ENCODE results near the gene SLC38A1.
"Not testable (repeated sequence)": the region's sequence is repeated elsewhere in the genome, so short reads cannot be mapped to it uniquely, and the experiment has no call there.

Gene SLC38A1

GRCh38 chr12:46198913-46199312 lies 69.9 kb downstream of the SLC38A1 start:
- no peaks in the 10 kb centered on the region for H3K9me2 ChIP-seq (ENCODE audit: low read depth, low read length)
- H3K36me3 ChIP-seq (ENCODE audit: insufficient read depth, low read length) = peaks cover 98% of the 10 kb centered on the region
- H3K4me1 ChIP-seq (ENCODE audit: insufficient read depth, low read length, severe bottlenecking) = no peaks in the 10 kb centered on the region
- H3K4me3 ChIP-seq (ENCODE audit: low read depth, low read length, poor library complexity, severe bottlenecking) = no peak overlapping the region
- H3K79me2 ChIP-seq (ENCODE audit: insufficient read depth, low read length) = no peaks in the 10 kb centered on the region
- no peak overlapping the region for H3K4me2 ChIP-seq (ENCODE audit: low read length)
- H3K27me3 ChIP-seq (ENCODE audit: insufficient read depth, low read length) = no peaks in the 10 kb centered on the region
- H3F3A ChIP-seq (ENCODE audit: insufficient read depth, low read length) = no peaks in the 10 kb centered on the region
- H4K20me1 ChIP-seq (ENCODE audit: insufficient read depth, low read length) = no peaks in the 10 kb centered on the region
- no peak overlapping the region for H3K9ac ChIP-seq (ENCODE audit: low read length)
- H2AFZ ChIP-seq (ENCODE audit: low read length) = no peak overlapping the region
- no peak overlapping the region for H3K27ac ChIP-seq (ENCODE audit: low read depth, low read length, poor library complexity, severe bottlenecking)
- H3K9me3 ChIP-seq (ENCODE audit: low read length) = no peaks in the 10 kb centered on the region
- TF ChIP-seq CTCF (IDR thresholded peaks at IDR 0.05; ENCODE audit: low read length) (no peak), EZH2 (IDR thresholded peaks at IDR 0.05; ENCODE audit: borderline replicate concordance, low read length) (no peak)

GRCh38 chr12:46197883-46198282 lies 71.0 kb downstream of the SLC38A1 start:
- no peaks in the 10 kb centered on the region for H3F3A ChIP-seq (ENCODE audit: insufficient read depth, low read length)
- H3K27ac ChIP-seq (ENCODE audit: low read depth, low read length, poor library complexity, severe bottlenecking) = no peak overlapping the region
- no peaks in the 10 kb centered on the region for H4K20me1 ChIP-seq (ENCODE audit: insufficient read depth, low read length)
- no peak overlapping the region for H3K9ac ChIP-seq (ENCODE audit: low read length)
- H3K27me3 ChIP-seq (ENCODE audit: insufficient read depth, low read length) = no peaks in the 10 kb centered on the region
- H3K9me2 ChIP-seq (ENCODE audit: low read depth, low read length) = no peaks in the 10 kb centered on the region
- no peaks in the 10 kb centered on the region for H3K9me3 ChIP-seq (ENCODE audit: low read length)
- no peak for TF ChIP-seq CTCF (IDR thresholded peaks at IDR 0.05; ENCODE audit: low read length)
- TF ChIP-seq EZH2 (IDR thresholded peaks at IDR 0.05; ENCODE audit: borderline replicate concordance, low read length) = no peak
- H3K4me2 ChIP-seq (ENCODE audit: low read length) = no peak overlapping the region
- H3K79me2 ChIP-seq (ENCODE audit: insufficient read depth, low read length) = no peaks in the 10 kb centered on the region
- H3K4me3 ChIP-seq (ENCODE audit: low read depth, low read length, poor library complexity, severe bottlenecking) = no peak overlapping the region
- H3K36me3 ChIP-seq (ENCODE audit: insufficient read depth, low read length) = peaks cover 98% of the 10 kb centered on the region
- no peaks in the 10 kb centered on the region for H3K4me1 ChIP-seq (ENCODE audit: insufficient read depth, low read length, severe bottlenecking)
- no peak overlapping the region for H2AFZ ChIP-seq (ENCODE audit: low read length)

GRCh38 chr12:46190533-46190932 lies 78.3 kb downstream of the SLC38A1 start:
- H3K27ac ChIP-seq (ENCODE audit: low read depth, low read length, poor library complexity, severe bottlenecking); H3K4me2 ChIP-seq (ENCODE audit: low read length); H3K4me1 ChIP-seq (ENCODE audit: insufficient read depth, low read length, severe bottlenecking); H3K9me2 ChIP-seq (ENCODE audit: low read depth, low read length); H4K20me1 ChIP-seq (ENCODE audit: insufficient read depth, low read length); H3F3A ChIP-seq (ENCODE audit: insufficient read depth, low read length); H3K27me3 ChIP-seq (ENCODE audit: insufficient read depth, low read length); H2AFZ ChIP-seq (ENCODE audit: low read length); H3K9ac ChIP-seq (ENCODE audit: low read length); H3K9me3 ChIP-seq (ENCODE audit: low read length); H3K4me3 ChIP-seq (ENCODE audit: low read depth, low read length, poor library complexity, severe bottlenecking); H3K79me2 ChIP-seq (ENCODE audit: insufficient read depth, low read length): not testable (repeated sequence)
- H3K36me3 ChIP-seq (ENCODE audit: insufficient read depth, low read length) = peaks cover 72% of the 10 kb centered on the region

- no peak overlapping the region for H3K4me2 ChIP-seq (ENCODE audit: low read length)
- H3K27me3 ChIP-seq (ENCODE audit: insufficient read depth, low read length) = no peaks in the 10 kb centered on the region
- no peaks in the 10 kb centered on the region for H3K9me3 ChIP-seq (ENCODE audit: low read length)
- no peak overlapping the region for H2AFZ ChIP-seq (ENCODE audit: low read length)
- peaks cover 58% of the 10 kb centered on the region for H3K36me3 ChIP-seq (ENCODE audit: insufficient read depth, low read length)
- no peaks in the 10 kb centered on the region for H3K79me2 ChIP-seq (ENCODE audit: insufficient read depth, low read length)
- H3K9ac ChIP-seq (ENCODE audit: low read length) = no peak overlapping the region
- no peaks in the 10 kb centered on the region for H4K20me1 ChIP-seq (ENCODE audit: insufficient read depth, low read length)
- no peaks in the 10 kb centered on the region for H3K9me2 ChIP-seq (ENCODE audit: low read depth, low read length)
- H3K27ac ChIP-seq (ENCODE audit: low read depth, low read length, poor library complexity, severe bottlenecking) = no peak overlapping the region
- peaks cover 2% of the 10 kb centered on the region; the same call in 1 of the 2 replicates for H3F3A ChIP-seq (ENCODE audit: insufficient read depth, low read length)
- H3K4me3 ChIP-seq (ENCODE audit: low read depth, low read length, poor library complexity, severe bottlenecking) = no peak overlapping the region
- H3K4me1 ChIP-seq (ENCODE audit: insufficient read depth, low read length, severe bottlenecking) = no peaks in the 10 kb centered on the region
- TF ChIP-seq EZH2 (IDR thresholded peaks at IDR 0.05; ENCODE audit: borderline replicate concordance, low read length) = no peak
- TF ChIP-seq CTCF (IDR thresholded peaks at IDR 0.05; ENCODE audit: low read length) = no peak
Observed at GRCh38 chr12:46188170-46188569, 80.7 kb downstream of the SLC38A1 start.
